ENCODE data around the gene ZNF277. TPM values are rescaled to one million over a fixed set of nuclear protein-coding genes. Genes with fewer than 3 reads are reported as not detected.

The ZNF277 gene
- total RNA-seq, 1 experiment from 2014 or later, result 37.4 TPM

- Histone ChIP-seq H3K9me2 (replicated peaks; ENCODE audit: insufficient read depth, low read length) (no peaks in the 10 kb centered on the region), H3K27me3 (ENCODE audit: low read length) (no peaks in the 10 kb centered on the region), H4K20me1 (ENCODE audit: insufficient read depth, low read depth, low read length) (no peaks in the 10 kb centered on the region), H2AFZ (ENCODE audit: low read length) (no peak overlapping the region), H3K4me1 (ENCODE audit: low read length) (no peaks in the 10 kb centered on the region), H3K36me3 (ENCODE audit: insufficient read depth, low read length) (no peaks in the 10 kb centered on the region), H3K79me2 (ENCODE audit: low read length) (no peaks in the 10 kb centered on the region), H3K4me2 (ENCODE audit: low read depth, low read length, poor library complexity, severe bottlenecking) (no peak overlapping the region), H3K9me3 (ENCODE audit: low read length) (no peaks in the 10 kb centered on the region), H3K4me3 (ENCODE audit: low read length) (no peak overlapping the region), H3K9ac (ENCODE audit: low read length) (no peak overlapping the region), H3K27ac (ENCODE audit: low read length) (no peak overlapping the region)
- DNase-seq, result no peak
Measured at GRCh38 chr7:112360681-112361080, 154.2 kb downstream of the ZNF277 start.

DNA sequence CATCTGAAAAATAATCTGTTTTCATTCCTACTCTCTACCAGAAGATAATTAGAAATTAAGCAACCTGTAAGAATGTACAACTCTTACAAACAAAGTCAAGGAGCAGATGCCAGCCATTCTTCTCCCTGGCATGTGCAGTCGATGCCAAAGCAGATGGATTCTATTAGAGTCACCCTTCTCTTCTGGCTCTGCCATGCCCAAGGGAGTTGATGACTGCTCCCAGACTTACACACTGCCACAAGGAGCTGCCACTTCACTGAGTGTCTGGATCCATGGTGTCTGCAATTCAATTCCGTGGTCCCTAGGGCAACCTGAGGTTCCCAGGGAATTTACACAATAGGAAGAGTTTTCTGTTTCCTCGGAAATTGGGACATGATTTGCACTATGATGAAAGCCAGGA lies 154.7 kb downstream of the ZNF277 start:
- Histone ChIP-seq H4K20me1 (ENCODE audit: insufficient read depth, low read depth, low read length) (no peaks in the 10 kb centered on the region), H3K36me3 (ENCODE audit: insufficient read depth, low read length) (no peaks in the 10 kb centered on the region), H3K27me3 (ENCODE audit: low read length) (no peaks in the 10 kb centered on the region), H3K9me2 (replicated peaks; ENCODE audit: insufficient read depth, low read length) (no peaks in the 10 kb centered on the region), H3K4me1 (ENCODE audit: low read length) (no peaks in the 10 kb centered on the region), H3K4me3 (ENCODE audit: low read length) (no peak overlapping the region), H3K4me2 (ENCODE audit: low read depth, low read length, poor library complexity, severe bottlenecking) (no peak overlapping the region), H2AFZ (ENCODE audit: low read length) (no peak overlapping the region), H3K79me2 (ENCODE audit: low read length) (no peaks in the 10 kb centered on the region), H3K9ac (ENCODE audit: low read length) (no peak overlapping the region), H3K9me3 (ENCODE audit: low read length) (no peaks in the 10 kb centered on the region), H3K27ac (ENCODE audit: low read length) (no peak overlapping the region)
- DNase-seq, result no peak

- no peaks in the 10 kb centered on the region for H3K27me3 ChIP-seq (ENCODE audit: low read length)
- no peak overlapping the region for H2AFZ ChIP-seq (ENCODE audit: low read length)
- DNase-seq, result no peak
- H3K4me3 ChIP-seq (ENCODE audit: low read length), result no peak overlapping the region
- no peak overlapping the region for H3K27ac ChIP-seq (ENCODE audit: low read length)
- H3K9me3 ChIP-seq (ENCODE audit: low read length), result no peaks in the 10 kb centered on the region
- H3K4me2 ChIP-seq (ENCODE audit: low read depth, low read length, poor library complexity, severe bottlenecking), result no peak overlapping the region
- no peaks in the 10 kb centered on the region for H3K9me2 ChIP-seq (replicated peaks; ENCODE audit: insufficient read depth, low read length)
- no peaks in the 10 kb centered on the region for H3K79me2 ChIP-seq (ENCODE audit: low read length)
- no peaks in the 10 kb centered on the region for H4K20me1 ChIP-seq (ENCODE audit: insufficient read depth, low read depth, low read length)
- no peaks in the 10 kb centered on the region for H3K4me1 ChIP-seq (ENCODE audit: low read length)
- no peak overlapping the region for H3K9ac ChIP-seq (ENCODE audit: low read length)
- H3K36me3 ChIP-seq (ENCODE audit: insufficient read depth, low read length), result no peaks in the 10 kb centered on the region
Measured at GRCh38 chr7:112362053-112362650, 155.7 kb downstream of the ZNF277 start.

GRCh38 chr7:112362731-112363131 lies 156.2 kb downstream of the ZNF277 start:
- Histone ChIP-seq H3K79me2 (ENCODE audit: low read length) (no peaks in the 10 kb centered on the region), H3K9ac (ENCODE audit: low read length) (no peak overlapping the region), H4K20me1 (ENCODE audit: insufficient read depth, low read depth, low read length) (no peaks in the 10 kb centered on the region), H3K4me2 (ENCODE audit: low read depth, low read length, poor library complexity, severe bottlenecking) (no peak overlapping the region), H3K36me3 (ENCODE audit: insufficient read depth, low read length) (no peaks in the 10 kb centered on the region), H3K27ac (ENCODE audit: low read length) (no peak overlapping the region), H3K4me1 (ENCODE audit: low read length) (no peaks in the 10 kb centered on the region), H3K27me3 (ENCODE audit: low read length) (no peaks in the 10 kb centered on the region), H2AFZ (ENCODE audit: low read length) (no peak overlapping the region), H3K9me2 (replicated peaks; ENCODE audit: insufficient read depth, low read length) (no peaks in the 10 kb centered on the region), H3K4me3 (ENCODE audit: low read length) (no peak overlapping the region), H3K9me3 (ENCODE audit: low read length) (no peaks in the 10 kb centered on the region)
- no peak for DNase-seq

DNA sequence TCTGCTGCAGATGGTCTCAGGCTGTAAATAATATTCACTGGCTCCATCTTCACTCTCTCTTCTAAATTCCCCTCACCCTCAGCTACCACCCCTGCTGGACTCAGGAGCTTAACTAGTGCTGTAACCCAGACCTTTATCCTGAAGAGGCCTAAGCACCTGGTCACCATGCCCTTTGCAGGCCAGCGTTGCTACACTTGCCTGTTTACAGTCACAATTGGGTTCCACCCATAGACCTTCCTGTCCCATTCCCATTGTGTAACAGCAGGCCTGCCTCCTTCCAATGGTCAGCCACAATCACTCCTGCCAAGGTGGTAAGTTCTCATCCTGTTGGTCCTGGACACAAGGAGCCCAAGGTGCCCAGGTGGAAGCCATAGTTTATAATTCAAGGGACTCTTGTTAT lies 157.9 kb downstream of the ZNF277 start:
- Histone ChIP-seq H2AFZ (ENCODE audit: low read length) (no peak overlapping the region), H3K4me2 (ENCODE audit: low read depth, low read length, poor library complexity, severe bottlenecking) (no peak overlapping the region)

GRCh38 chr7:112365551-112365950 lies 159.1 kb downstream of the ZNF277 start:
- no peak overlapping the region for H2AFZ ChIP-seq (ENCODE audit: low read length)
- no peaks in the 10 kb centered on the region for H4K20me1 ChIP-seq (ENCODE audit: insufficient read depth, low read depth, low read length)
- H3K36me3 ChIP-seq (ENCODE audit: insufficient read depth, low read length), result no peaks in the 10 kb centered on the region
- no peaks in the 10 kb centered on the region for H3K27me3 ChIP-seq (ENCODE audit: low read length)
- H3K9me3 ChIP-seq (ENCODE audit: low read length), result no peaks in the 10 kb centered on the region
- no peak for DNase-seq
- no peak overlapping the region for H3K4me2 ChIP-seq (ENCODE audit: low read depth, low read length, poor library complexity, severe bottlenecking)
- no peak overlapping the region for H3K9ac ChIP-seq (ENCODE audit: low read length)
- H3K27ac ChIP-seq (ENCODE audit: low read length), result no peak overlapping the region
- no peaks in the 10 kb centered on the region for H3K79me2 ChIP-seq (ENCODE audit: low read length)
- no peak overlapping the region for H3K4me3 ChIP-seq (ENCODE audit: low read length)
- H3K4me1 ChIP-seq (ENCODE audit: low read length), result no peaks in the 10 kb centered on the region
- no peaks in the 10 kb centered on the region for H3K9me2 ChIP-seq (replicated peaks; ENCODE audit: insufficient read depth, low read length)

More for the DNA sequence above, 157.9 kb downstream of the ZNF277 start:
- no peaks in the 10 kb centered on the region for H3K36me3 ChIP-seq (ENCODE audit: insufficient read depth, low read length)
- DNase-seq, result no peak
- H3K4me3 ChIP-seq (ENCODE audit: low read length), result no peak overlapping the region
- no peak overlapping the region for H3K9ac ChIP-seq (ENCODE audit: low read length)
- H4K20me1 ChIP-seq (ENCODE audit: insufficient read depth, low read depth, low read length), result no peaks in the 10 kb centered on the region
- H3K27ac ChIP-seq (ENCODE audit: low read length), result no peak overlapping the region
- no peaks in the 10 kb centered on the region for H3K9me2 ChIP-seq (replicated peaks; ENCODE audit: insufficient read depth, low read length)
- no peaks in the 10 kb centered on the region for H3K27me3 ChIP-seq (ENCODE audit: low read length)
- H3K4me1 ChIP-seq (ENCODE audit: low read length), result no peaks in the 10 kb centered on the region
- H3K79me2 ChIP-seq (ENCODE audit: low read length), result no peaks in the 10 kb centered on the region
- H3K9me3 ChIP-seq (ENCODE audit: low read length), result no peaks in the 10 kb centered on the region

GRCh38 chr7:112366886-112367285 lies 160.4 kb downstream of the ZNF277 start:
- no peak for DNase-seq
- Histone ChIP-seq H3K4me3 (ENCODE audit: low read length) (no peak overlapping the region), H3K27me3 (ENCODE audit: low read length) (no peaks in the 10 kb centered on the region), H4K20me1 (ENCODE audit: insufficient read depth, low read depth, low read length) (no peaks in the 10 kb centered on the region), H3K9me3 (ENCODE audit: low read length) (no peaks in the 10 kb centered on the region), H3K79me2 (ENCODE audit: low read length) (no peaks in the 10 kb centered on the region), H3K27ac (ENCODE audit: low read length) (no peak overlapping the region), H3K9me2 (replicated peaks; ENCODE audit: insufficient read depth, low read length) (no peaks in the 10 kb centered on the region), H2AFZ (ENCODE audit: low read length) (no peak overlapping the region), H3K4me1 (ENCODE audit: low read length) (no peaks in the 10 kb centered on the region), H3K9ac (ENCODE audit: low read length) (no peak overlapping the region), H3K4me2 (ENCODE audit: low read depth, low read length, poor library complexity, severe bottlenecking) (no peak overlapping the region), H3K36me3 (ENCODE audit: insufficient read depth, low read length) (no peaks in the 10 kb centered on the region)

DNA sequence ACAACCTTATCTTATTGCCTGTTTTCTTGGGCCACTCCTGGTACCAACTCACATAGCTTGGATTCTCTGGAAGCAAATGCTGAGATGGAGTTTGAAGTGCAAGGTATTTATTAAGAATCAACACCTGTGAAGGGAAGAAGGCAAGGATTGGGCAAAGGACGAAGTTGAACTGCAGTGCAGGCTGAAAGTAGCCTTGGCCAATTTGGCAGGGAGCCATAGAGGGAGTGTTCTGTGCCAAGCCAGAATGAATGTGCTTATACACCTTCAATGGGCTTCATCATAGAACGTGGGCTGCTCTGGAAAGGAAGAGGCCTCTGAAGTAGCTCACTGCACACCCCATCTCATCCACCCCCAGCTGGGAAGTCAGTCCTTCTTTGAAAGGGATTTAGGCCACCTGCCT lies 163.9 kb downstream of the ZNF277 start:
- Histone ChIP-seq H4K20me1 (ENCODE audit: insufficient read depth, low read depth, low read length) (no peaks in the 10 kb centered on the region), H2AFZ (ENCODE audit: low read length) (no peak overlapping the region), H3K4me3 (ENCODE audit: low read length) (no peak overlapping the region), H3K36me3 (ENCODE audit: insufficient read depth, low read length) (no peaks in the 10 kb centered on the region), H3K27ac (ENCODE audit: low read length) (no peak overlapping the region), H3K9me3 (ENCODE audit: low read length) (no peaks in the 10 kb centered on the region), H3K27me3 (ENCODE audit: low read length) (no peaks in the 10 kb centered on the region), H3K4me2 (ENCODE audit: low read depth, low read length, poor library complexity, severe bottlenecking) (no peak overlapping the region), H3K9me2 (replicated peaks; ENCODE audit: insufficient read depth, low read length) (no peaks in the 10 kb centered on the region), H3K4me1 (ENCODE audit: low read length) (no peaks in the 10 kb centered on the region), H3K79me2 (ENCODE audit: low read length) (no peaks in the 10 kb centered on the region), H3K9ac (ENCODE audit: low read length) (no peak overlapping the region)
- no peak for DNase-seq

DNA sequence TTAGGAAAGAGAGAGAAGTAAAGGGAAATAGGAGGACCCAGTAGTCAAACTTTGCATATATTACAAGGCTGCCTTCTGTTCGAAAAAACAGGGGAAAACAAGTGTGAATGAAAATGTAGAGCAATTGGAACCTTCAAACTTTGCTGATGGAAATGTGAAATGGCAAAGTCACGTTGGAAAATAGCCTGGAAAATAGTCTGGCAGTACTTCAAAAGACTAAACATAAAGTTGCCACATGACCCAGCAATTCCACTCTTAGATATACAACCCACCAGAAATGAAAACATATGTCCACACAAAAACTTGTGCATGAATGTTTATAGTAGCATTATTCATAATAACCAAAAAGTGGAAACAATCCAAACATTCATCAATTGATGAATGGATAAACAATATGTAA lies 165.2 kb downstream of the ZNF277 start:
- Histone ChIP-seq H3K4me2 (ENCODE audit: low read depth, low read length, poor library complexity, severe bottlenecking) (no peak overlapping the region), H4K20me1 (ENCODE audit: insufficient read depth, low read depth, low read length) (no peaks in the 10 kb centered on the region), H3K4me3 (ENCODE audit: low read length) (no peak overlapping the region), H3K9ac (ENCODE audit: low read length) (no peak overlapping the region), H3K9me3 (ENCODE audit: low read length) (no peaks in the 10 kb centered on the region), H3K4me1 (ENCODE audit: low read length) (no peaks in the 10 kb centered on the region), H3K27ac (ENCODE audit: low read length) (no peak overlapping the region), H3K79me2 (ENCODE audit: low read length) (no peaks in the 10 kb centered on the region), H2AFZ (ENCODE audit: low read length) (no peak overlapping the region), H3K9me2 (replicated peaks; ENCODE audit: insufficient read depth, low read length) (no peaks in the 10 kb centered on the region), H3K36me3 (ENCODE audit: insufficient read depth, low read length) (no peaks in the 10 kb centered on the region), H3K27me3 (ENCODE audit: low read length) (no peaks in the 10 kb centered on the region)
- DNase-seq, result no peak

All from Karpas-422 (cell line).